ENCODE data around the gene ARID1B.

DNA sequence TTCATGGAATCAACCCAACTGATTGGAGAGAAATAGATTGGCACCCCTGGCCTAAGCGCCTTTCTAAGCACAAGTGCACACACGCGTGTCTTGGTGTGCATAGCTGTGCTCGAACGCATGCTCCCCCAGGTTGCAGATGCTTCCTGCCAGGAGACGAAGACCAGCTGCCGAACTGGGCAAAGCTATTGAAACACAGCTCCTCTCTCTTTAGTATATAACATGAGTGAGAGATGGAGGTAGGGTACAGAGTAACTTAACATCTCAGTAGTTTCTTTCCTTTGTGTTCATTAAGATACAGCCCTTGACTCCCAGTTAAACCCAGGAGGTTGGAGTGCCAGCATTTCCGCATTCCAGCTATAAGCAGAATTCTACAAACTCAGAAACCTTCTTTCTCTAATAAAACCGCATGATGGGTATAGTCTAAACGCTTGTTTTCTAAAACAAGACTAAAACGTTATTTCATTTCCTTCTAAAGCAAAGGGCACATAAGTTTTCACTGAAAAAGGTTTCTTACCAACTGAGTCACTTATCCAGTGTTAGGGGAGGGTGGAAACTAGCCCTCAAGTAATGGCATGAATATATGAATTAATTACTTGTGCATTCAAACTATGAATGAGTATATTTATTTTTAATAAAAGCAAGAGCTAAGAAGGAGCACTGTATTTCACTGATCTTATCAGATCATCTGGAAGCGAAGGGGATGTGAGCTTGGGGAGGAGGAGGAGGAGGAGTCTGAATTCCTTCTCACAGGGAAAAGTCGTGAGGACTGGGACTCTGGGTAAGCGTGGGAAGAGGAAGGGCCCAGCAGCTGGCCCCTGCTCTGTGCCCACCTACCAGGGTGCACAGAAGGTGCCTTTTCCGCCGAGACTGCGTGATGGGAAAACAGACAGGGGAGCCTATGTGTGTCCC is 367.0 kb downstream of the ARID1B start:
- TF ChIP-seq, protein P1, sequence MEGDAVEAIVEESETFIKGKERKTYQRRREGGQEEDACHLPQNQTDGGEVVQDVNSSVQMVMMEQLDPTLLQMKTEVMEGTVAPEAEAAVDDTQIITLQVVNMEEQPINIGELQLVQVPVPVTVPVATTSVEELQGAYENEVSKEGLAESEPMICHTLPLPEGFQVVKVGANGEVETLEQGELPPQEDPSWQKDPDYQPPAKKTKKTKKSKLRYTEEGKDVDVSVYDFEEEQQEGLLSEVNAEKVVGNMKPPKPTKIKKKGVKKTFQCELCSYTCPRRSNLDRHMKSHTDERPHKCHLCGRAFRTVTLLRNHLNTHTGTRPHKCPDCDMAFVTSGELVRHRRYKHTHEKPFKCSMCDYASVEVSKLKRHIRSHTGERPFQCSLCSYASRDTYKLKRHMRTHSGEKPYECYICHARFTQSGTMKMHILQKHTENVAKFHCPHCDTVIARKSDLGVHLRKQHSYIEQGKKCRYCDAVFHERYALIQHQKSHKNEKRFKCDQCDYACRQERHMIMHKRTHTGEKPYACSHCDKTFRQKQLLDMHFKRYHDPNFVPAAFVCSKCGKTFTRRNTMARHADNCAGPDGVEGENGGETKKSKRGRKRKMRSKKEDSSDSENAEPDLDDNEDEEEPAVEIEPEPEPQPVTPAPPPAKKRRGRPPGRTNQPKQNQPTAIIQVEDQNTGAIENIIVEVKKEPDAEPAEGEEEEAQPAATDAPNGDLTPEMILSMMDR (IDR thresholded peaks at IDR 0.05), result no peak
- TF ChIP-seq POLR2A (IDR thresholded peaks at IDR 0.05), result no peak
